HG03457 (cell line): ENCODE data around the gene OR6J1.
"Not testable (repeated sequence)": the region's sequence is repeated elsewhere in the genome, so short reads cannot be mapped to it uniquely, and the experiment has no call there.

ENCODE experiments used
- ATAC-seq: cut with Tn5 transposase; IDR thresholded peaks from one replicate; pipeline ENCODE4 v1.9.1; 2021; ENCODE audit warnings: moderate number of reproducible peaks; ENCODE audit not compliant: unreplicated experiment

OR6J1 gene

DNA sequence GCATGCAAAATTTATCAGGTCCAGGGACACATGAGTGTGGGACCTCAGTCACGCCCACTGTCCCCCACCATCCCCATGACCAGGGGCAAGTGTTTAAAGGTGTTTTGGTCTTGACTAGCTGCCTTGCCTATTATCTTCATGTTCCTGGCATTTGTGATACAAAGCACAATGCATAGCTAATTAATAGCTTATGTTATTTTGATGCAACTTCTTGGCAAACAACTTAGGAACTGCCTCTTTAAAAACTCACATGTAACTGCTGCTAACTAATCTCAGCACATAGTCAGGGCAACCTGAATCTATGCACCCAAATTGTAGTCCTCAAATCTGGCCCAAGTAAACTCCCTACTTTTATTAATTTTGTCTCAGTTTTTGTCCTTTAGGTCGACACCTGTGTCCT, 7.4 kb upstream of the OR6J1 start:
- no peak for ATAC-seq

DNA sequence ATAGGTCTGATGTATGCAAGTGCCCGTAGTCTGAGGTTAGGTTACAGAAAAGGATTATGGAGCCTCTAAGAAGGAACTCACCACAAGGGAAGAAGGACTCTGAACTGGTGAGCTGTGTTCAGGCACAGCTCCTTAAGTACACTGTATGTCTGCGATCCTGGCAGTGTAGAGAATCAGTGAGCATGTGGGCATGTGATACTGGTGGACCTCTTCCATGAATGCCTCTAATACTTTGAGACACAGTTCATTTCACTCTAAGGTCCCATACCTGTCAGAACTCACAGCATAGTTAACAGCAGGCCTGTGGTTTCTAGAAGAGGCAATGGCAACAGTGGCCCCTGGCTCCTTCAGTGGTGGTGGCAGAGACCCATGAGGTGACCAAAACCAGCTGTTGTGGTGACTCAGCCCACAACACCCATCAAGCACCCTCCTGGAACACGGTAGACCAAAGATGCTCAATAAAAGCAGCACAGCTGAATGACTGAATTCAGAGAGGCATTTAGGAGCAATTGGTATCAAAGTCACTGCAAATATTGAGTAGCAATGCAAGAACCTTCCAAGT, 6.9 kb upstream of the OR6J1 start:
- no peak for ATAC-seq

DNA sequence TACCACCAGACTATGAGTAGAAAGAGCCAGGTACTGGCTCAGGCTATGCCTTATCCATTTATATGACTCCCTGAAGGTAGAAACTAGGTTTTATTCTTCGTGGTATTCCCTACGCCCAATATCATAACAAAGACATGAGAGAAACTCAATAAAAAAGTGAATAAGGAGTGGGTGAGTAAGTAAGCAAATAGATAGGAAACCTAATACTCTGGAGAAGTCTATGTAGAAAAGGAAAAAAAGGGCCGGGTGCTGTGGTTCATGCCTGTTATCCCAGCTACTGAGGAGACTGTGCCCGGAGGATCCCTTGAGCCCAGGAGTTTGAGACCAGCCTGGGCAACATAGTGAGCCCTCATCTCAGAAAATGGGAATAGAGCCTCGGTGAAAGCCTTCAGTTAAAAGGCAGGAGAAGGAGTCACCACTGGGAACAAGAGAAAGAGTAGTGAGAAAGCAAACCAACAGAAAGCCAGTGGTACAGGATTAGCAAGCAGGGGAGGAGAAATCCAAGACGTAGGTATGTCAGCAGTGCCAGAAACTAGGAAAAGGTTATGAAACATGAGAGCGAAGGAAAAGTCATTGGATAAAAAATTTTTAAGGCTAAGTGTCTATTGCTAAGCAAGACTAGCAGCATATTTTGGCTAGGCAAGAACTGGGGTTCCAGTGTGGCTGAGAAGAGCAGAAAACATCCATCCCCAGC, 6.0 kb upstream of the OR6J1 start:
- no peak for ATAC-seq

DNA sequence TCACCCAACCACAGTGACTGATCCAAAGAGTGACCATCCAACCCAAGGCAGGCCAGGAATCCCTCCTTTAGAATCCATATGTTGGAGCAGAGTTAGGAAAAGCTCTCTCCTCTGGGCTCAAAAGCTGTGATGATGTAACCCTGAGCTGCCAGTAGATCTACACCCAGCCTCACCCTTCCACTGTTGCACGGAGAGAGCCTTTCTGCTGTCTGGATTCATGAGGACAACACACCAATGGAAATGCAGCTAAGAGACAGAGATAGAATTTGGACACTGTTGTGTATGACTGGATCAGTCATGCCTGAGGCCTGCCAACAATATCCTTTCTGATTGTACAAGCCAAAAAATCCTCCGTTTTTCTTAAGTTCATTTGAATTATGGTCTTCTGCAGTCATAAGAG, 4.4 kb upstream of the OR6J1 start:
- no peak for ATAC-seq

DNA sequence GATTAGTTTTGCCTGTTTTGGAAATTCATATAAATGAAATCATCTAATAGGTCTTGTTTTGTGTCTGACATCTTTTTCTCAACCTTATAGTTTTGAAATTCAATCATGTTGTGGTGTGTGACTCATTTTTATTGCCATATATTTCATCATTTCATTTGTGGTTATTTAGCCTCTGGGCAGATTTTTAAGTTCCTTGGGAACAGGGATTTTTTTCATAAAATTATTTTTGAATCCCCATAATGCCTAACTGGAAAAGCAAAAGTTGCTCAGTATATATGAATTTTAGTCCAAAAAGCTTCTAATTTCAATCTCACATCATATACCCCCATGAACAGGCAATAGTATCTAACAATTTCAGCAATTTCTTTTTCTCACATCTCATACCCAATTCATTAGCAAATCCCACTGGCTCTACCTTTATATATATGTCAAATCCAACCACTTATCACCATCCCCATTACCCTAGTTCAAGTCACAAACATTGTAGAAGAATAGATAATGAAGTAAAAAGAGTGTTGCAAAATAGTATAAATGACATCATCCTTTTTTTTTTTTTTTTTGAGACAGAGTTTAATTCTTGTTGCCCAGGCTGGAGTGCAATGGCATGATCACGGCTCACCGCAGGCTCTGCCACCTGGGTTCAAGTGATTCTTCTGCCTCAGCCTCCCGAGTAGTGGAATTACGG, 2.6 kb upstream of the OR6J1 start:
- ATAC-seq, result no peak

DNA sequence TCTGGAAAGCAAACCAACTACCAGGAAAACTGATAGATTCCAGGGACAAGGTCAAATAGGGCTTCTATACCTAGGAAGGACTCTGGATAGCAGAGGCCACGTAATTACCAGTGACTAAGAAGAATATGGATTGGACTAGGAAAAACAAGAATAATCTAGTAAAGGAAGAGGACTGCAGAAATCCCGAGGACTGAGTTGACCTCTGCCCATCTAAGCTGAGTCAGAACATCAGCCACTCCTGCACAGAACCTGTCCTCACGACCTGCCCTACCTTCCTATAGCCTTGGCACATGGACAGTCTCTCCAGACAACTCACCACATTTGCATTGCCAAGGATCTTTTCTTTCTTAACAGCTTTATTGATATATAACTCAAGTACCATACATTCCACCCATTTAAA, 2.3 kb downstream of the OR6J1 start:
- ATAC-seq, result no peak

DNA sequence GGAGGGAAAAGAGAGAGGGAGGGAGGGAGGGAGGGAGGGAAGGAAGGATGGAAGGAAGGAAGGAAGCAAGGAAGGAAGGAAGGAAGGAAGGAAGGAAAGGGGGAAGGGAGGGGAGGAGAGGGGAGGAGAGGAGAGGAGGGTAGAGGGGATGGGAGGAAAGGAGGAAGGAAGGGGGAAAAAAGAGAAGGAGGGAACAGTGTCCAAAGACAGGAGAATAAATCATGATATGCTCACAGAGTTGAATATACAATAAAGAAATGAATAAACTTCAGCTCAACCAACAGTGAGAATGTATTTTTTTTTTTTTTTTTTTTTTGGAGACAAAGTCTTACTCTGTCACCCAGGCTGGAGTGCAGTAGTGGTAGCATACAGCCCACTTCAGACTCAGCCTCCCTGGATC, 4.0 kb downstream of the OR6J1 start:
- no peak for ATAC-seq

DNA sequence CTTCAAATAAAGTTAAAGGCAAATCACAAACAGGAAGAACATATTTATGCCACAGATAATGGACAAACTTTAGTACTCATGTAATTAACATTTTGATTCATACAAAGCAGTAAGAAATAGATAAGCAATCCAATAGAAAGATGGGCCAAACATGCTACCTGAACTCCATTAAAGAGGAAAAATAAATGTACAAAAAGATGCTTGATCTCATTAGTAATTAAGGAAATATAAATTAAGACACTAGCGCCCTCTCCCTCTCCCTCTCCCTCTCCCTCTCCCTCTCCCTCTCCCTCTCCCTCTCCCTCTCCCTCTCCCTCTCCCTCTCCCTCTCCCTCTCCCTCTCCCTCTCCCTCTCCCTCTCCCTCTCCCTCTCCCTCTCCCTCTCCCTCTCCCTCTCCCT, 8.2 kb downstream of the OR6J1 start:
- not testable (repeated sequence) for ATAC-seq

DNA sequence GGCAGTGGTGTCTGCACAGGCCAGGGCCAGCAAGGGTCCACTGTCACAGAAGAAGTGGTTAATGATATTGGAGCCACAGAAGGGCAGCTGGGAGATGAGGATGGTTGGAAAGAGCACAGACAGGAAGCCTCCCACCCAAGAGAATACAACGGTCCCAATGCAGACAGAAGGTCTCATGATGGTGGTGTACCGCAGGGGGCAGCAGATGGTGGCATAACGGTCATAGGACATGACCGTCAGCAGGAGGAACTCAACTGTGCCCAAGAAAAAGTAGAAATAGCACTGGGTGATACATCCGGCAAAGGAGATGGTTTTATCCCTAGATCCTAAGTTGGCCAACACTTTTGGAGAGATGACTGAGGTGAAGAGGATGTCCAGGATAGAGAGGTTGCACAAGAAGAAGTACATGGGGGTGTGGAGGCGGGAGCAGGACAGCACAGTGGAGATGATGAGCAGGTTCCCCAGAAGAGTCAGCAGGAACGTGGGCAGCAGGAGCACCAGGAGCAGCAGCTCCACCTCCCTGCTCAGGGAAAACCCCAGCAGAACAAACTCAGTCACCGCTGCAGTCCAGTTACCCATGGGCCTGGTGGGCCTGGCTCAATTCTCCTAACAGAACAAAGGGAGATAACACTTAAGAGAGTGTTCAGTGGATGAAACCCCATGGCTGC, 9.8 kb downstream of the OR6J1 start:
- ATAC-seq, result no peak

DNA sequence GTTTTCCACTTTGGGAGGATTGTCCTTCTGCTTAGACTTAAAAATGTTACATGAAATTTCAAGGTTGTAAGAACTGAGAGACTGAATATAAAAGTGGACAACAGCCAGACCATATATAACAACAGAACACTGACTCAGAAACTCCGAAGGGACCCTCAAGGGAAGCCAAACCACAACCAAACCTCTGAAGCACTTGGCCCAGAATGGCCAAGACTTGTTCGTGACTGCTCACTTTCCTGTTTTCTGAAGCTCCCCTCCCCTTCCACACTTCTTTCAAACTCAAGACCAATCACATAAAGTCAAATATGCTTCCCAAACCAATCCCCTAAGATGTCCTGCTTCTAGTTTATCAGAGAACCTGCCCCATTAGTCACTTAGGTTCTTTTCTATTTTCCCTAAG, 13.7 kb downstream of the OR6J1 start:
- no peak for ATAC-seq

DNA sequence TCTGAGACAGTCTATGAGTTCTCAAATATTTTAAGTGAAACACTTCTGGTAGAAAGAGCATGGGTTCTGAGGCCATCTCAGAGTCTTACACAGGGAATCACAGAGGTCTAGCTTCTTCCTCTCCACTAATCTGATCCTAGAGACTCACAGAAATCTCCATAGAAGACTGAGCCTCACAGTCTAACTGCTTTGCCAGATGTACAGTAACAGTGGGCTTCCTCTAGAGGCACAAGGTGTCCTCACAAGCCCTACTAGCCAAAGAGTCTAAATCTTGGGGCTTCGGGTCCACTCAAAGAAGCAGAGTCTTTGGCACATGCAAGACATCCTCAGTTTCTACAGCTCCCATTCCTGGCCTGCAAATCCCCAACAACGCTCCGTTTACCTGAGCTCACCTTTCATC, 14.1 kb downstream of the OR6J1 start:
- no peak for ATAC-seq

DNA sequence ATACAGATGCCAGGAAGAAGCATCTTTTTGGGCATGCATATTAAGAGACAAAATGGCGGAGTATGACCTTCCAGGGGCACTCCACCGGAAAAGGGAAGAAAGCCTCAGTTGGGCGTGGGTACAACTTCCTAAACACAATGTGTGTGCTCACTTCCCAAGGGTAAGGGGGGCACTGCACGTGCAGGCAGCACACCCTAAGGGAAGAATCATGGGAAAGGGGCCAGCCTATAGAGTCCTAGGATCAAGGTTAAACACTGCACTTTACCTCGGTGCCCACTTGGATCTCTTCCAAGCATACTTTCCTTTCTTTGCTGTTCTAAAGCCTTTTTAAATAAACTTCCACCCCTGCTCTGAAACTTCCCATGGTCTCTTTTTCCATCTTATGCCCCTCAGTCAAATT, 14.8 kb downstream of the OR6J1 start:
- ATAC-seq, result no peak

DNA sequence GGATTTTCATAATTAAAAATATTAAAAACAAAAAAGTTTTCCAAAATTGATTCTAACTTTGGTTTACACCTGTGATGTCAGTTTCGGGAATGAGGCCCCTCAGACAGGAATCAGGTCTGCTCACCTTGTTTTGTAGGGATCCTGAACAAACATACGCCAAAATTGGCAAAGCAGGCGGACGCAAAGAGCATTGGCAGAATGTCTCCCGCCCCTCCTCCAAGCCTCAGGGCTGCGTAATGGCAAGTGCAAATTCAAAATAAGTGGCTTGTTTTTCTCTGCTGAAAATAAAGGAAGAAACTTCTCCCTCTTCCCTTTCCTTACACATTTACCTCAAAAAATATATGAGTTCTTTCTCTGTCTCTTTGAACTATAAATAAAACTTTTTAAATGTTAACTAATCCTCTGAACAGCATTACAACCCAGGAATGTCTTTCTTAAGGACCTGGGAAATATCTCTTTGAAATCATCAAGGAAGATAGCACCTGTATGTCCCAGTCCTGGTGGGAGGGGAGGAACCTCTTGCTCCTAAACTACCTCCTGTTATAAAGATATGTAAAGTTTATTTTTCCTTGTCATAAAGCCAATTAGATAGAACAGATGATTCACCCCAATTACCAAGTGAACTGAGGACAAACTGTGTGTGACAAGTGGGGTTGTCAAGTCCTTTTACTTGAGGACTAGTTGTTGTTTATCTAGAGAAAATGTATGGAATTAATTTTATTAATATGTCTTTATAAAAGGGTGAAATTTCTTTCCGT, 16.5 kb downstream of the OR6J1 start:
- no peak for ATAC-seq

DNA sequence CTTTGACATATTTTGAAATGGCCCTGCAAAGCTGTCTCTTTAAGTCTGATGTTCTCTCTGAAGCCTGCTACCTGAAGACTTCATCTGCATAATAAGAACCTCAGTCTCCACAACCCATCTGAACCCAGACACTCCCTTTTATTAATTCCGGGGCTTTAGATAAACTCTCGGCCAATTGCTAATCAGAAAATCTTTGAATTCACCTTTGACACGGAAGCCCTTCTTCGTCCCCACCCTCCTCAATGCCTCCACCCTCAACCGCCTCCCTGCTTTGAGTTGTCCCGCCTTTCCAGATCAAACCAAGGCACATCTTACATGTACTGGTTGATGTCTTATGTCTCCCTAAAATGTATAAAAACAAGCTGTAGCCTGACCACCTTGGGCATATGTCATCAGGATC, 17.6 kb downstream of the OR6J1 start:
- no peak for ATAC-seq

DNA sequence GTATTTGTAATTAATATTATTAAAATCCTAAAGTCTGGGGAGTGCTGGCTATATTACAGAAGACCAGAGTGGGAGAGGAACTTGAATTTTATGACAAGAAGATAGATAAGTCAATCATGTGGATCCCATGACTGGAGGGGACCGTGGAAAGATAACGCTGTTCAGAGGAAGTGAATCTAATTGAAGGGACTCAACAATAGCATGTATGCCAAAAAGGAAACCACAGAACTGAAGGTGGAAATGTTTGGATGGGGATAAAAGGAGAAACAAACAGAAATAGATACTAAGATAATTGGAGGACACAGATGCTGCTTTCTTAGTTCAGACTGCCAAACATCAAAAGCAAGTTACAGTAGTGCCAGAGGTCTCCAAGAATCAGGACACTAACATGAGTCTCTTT, 21.1 kb downstream of the OR6J1 start:
- ATAC-seq, result no peak

DNA sequence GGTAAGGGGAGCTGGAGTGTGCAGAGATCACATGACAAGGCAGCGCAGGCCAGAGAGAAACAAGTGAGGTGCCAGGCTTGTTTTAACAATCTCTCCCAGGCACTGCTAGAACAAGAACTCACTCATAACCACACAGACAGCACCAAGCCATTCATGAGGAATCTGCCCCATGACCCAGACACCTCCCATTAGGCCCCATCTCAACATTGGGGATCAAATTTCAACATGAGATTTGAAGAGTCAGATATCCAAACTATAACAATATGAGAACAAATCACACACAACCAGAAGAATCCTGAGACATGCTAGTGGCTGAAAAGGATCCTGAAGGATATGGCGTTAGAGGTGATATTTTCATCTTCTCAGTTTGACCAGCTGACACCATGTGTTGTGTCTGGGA, 21.9 kb downstream of the OR6J1 start:
- no peak for ATAC-seq

DNA sequence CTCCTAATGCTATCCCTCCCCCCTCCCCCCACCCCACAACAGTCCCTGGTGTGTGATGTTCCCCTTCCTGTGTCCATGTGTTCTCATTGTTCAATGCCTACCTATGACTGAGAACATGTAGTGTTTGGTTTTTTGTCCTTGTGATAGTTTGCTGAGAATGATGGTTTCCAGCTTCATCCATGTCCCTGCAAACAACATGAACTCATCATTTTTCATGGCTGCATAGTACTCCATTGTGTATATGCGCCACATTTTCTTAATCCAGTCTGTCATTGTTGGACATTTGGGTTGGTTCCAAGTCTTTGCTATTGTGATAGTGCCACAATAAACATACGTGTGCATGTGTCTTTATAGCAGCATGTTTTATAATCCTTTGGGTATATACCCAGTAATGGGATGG, 28.4 kb downstream of the OR6J1 start:
- ATAC-seq, result not testable (repeated sequence)

DNA sequence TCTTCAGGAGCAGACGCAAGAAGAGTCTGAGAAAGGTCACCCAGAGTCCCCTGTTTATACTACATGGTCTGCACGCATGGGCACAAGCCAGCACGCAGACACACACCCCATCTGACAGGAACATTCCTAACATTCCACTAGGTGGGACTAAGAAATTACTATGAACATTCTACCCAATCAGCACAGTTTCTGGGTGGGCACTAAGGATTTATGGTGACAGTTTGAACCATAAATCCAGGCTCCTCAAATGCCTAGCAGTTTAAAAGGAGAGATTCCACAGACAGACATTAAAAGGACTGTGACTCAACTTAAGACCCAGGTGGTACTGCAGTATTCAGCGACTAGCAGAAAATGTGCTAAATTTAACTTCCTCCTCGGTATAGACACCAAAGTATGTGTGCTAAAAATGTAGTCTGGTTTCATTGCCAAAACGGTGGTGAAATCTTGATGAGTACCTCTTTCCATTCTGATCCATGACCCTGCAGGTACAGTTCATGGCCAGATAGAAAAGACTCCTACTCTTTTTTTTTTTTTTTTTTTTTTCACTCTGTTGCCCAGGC, 29.8 kb downstream of the OR6J1 start:
- no peak for ATAC-seq

DNA sequence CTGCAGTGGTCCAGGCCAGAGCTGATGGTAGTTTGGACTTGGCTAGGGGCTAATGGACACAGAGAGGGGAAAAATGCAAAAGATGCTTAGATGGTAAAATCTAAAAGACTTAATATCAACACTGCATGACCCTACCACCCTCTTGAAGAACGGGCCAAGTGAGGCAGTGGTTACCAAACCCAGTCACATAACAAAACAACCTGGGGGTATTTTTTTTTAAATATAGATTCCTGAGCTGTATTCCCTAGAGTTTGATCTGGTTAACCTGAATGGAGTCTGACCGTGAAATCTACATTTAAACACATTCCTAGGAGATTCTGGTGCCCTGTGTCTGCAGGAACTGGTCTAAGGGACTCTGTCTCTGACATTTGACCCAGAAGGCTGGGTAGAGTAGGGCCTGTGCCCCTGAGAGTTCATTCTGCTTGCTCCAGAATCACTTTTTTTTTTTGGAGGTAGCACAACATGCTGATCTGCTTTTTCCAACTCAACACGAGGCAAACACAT, 30.4 kb downstream of the OR6J1 start:
- ATAC-seq, result no peak

DNA sequence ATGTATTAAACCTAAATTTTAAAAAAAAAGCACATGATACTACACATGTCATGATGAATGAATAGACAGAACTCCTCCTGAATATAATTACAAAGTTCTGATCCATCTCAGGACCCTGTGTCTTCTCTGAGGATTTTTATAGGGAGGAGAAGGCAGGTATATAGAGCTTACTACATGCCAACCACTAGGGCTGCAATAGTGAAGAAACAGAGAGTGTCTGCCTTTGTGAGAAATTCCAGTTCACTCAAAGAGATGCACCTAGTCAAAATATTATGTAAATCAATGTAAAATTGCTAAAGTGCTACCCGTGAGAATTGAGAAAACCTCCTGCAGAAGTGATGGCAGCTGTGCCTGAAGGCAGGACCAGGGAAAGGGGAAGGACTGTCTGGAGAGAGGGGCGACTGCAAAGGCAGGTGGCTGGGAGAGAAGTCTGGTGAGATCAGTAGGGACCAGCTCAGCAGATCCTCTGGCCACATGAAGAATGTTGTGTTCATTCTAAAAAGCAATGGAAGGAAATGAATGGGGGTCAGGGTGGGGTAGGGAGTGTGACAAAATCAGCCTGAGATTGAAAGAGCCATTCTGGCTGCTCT, 31.0 kb downstream of the OR6J1 start:
- no peak for ATAC-seq
